Measurements from ENCODE around the gene SAMD8.
"Not testable (repeated sequence)": the region's sequence is repeated elsewhere in the genome, so short reads cannot be mapped to it uniquely, and the experiment has no call there.

Gene SAMD8

DNA sequence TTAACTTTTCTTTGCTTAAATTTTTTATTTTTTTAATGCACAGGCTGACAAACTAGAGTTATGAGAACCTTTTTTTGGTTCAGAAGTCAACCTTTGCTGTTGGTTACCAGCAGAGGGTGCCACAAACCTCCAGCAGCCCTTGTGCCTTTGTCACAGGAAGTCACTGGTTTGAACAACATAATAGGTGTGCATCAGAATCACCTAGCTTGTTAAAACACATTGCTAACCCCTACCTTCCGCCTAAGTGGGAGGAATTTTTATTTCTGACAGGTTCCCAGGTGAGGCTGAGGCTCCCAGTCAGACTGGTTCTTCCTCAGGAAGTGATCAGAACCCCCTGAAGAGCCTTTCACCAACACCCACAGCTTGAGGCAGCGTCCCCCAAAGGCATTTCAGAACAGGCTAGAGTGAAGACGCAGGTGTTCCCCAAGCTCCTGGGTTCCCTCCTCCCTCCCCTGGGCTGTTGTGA, 76.5 kb downstream of the SAMD8 start:
- DNase-seq (ENCODE audit: low read depth in 1 of 2, low spot score in 1 of 2): peak; percentile 79 to 86
- TF ChIP-seq JUND (IDR thresholded peaks at IDR 0.05; ENCODE audit: low read depth): no peak
- in situ Hi-C loops (cut with HindIII; ENCODE audit: low pct_unique_long_range_greater_than_20kb, low sequenced_read_pairs): no loop called here

DNA sequence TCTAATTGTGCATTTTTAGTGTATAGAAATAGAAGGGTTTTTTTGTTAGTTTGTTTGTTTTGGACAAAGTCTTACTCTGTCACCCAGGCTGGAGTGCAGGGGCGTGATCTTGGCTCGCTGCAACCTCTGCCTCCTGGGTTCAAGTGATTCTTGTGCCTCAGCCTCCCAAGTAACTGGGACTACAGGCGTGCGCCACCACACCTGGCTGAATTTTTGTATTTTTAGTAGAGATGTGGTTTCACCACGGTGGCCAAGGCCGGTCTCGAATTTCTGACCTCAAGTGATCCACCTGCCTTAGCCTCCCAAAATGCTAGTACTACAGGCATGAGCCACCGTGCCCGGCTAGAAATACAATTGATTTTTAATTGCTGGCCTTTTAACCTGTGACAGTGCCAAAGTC, 77.1 kb downstream of the SAMD8 start:
- DNase-seq (ENCODE audit: low read depth in 1 of 2, low spot score in 1 of 2); in situ Hi-C loops (cut with HindIII; ENCODE audit: low pct_unique_long_range_greater_than_20kb, low sequenced_read_pairs): not testable (repeated sequence)

DNA sequence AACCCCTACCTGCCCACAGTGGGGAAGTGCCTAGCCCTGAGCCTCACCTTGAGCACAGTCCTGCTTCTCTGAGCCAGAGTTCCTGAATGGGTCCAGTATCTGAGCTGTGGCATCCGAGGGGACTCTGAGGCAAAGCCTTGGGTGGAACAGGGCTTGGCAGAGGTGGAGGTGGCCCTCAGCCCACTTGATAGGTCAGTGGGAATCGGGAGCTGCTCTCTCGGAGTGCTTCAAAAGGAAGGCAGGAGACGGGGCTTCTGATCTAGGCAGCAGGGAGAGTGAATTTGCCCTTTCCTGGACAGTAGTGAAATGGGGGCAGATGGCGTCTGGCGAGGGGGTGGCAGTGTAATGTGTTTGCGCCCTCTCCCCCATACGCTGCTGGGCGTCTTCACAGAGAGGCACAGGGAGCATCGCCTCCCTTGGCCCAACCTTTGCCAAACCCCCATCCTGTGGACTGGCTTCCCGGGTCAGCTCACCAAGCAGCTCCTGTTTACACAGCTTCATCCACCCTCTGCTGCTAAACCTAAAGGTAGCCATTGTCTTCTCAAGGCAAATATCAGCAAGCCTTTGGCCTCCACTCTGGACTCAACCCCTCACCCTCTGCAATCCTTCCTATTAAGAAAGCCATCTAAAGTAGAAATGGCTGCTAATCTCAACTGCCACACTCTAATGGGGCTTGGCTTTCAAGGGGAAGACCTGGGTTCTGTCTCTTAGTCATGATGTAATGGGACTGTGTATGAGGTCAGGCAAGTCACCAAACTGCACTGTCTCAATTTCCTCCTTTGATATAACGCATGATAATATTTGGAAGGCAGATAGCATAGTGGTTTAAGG, 78.0 kb downstream of the SAMD8 start:
- TF ChIP-seq JUND (IDR thresholded peaks at IDR 0.05; ENCODE audit: low read depth): no peak
- no peak for DNase-seq (ENCODE audit: low read depth in 1 of 2, low spot score in 1 of 2)
- in situ Hi-C loops (cut with HindIII; ENCODE audit: low pct_unique_long_range_greater_than_20kb, low sequenced_read_pairs): no loop called here

DNA sequence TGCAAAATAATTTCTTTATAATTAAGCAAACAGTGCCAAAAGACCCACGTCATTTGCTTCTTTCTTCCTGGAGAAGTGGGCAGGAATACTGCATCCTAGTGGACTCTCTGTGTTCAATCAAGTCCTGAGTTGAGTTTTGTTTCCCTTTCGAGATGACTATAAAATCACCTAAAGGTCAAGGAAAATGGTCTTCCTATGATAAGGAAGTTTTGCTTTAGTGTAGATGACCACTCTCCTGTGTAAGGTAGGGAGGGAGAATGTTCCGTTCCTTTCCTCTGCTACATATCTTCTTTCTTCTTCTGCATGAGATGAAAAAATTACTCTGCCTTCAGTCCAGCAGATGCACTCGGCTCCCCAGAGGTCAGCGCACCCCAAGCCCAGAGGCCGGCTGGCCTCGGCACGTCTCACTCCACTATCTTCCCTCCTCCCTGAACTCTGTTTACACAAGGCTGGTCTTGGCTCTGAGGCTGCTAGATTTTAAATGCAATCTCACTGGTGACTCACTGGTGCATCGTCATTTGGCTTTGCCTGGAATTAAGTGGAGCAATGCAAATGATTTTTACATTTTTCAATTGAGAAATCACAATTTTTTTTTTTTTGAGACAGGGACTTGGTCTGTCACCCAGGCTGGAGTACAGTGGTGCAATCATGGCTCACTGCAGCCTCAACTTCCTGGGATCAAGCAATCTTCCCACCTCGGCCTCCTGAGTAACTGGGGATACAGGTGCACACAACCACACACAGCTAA, 80.5 kb downstream of the SAMD8 start:
- in situ Hi-C loops (cut with HindIII; ENCODE audit: low pct_unique_long_range_greater_than_20kb, low sequenced_read_pairs): no loop called here
- DNase-seq (ENCODE audit: low read depth in 1 of 2, low spot score in 1 of 2): no peak
- no peak for TF ChIP-seq JUND (IDR thresholded peaks at IDR 0.05; ENCODE audit: low read depth)

DNA sequence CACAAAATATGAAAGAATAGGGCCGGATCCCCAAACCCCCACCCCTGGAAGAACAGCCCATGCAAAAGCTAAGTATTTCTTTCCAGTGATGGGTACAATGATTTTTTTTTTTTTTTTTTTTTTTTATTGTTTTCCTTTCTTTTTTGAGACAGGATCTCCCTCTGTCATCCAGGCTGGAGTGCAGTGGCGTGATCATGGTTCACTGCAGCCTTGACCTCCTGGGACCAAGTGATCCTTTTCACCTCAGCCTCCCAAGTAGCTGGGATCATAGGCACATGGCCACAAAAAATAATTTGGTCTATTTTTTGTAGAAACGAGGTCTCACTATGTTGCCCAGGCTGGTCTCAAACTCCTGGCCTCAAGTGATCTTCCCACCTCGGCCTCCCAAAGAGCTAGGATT, 83.2 kb downstream of the SAMD8 start:
- in situ Hi-C loops (cut with HindIII; ENCODE audit: low pct_unique_long_range_greater_than_20kb, low sequenced_read_pairs); DNase-seq (ENCODE audit: low read depth in 1 of 2, low spot score in 1 of 2): not testable (repeated sequence)

DNA sequence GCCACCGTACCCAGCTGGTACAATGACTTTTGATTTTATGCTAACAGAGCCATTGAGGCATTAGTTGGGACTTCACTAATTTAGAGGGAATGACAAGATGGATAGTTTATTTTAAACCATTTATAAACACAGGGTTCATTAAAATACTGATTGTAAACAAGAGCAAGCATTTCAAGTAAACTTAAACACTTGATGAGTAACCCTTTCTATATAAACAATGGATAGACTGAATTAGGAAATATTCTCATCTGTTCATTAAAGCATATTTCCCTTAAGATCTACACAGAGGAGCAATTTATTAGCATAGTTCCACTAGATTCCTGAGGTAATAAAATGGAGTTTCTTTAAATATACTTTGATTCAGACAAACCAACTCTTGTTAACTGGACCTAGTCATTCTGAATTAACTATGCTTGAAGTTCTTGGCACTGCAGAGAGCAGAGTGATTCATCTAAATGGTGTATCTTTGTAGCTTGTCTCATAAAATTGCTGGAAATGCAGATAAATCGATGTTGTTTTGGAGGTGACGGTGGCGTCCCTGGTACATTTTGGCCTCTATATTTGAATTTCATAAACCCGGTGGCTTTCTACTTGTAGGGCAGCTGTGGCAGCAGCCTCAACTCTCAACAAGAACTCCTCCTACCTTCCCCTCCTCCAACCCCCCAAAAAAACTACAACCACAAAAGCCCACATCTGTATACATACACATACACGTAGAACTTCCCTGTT, 83.7 kb downstream of the SAMD8 start:
- in situ Hi-C loops (cut with HindIII; ENCODE audit: low pct_unique_long_range_greater_than_20kb, low sequenced_read_pairs): no loop called here
- DNase-seq (ENCODE audit: low read depth in 1 of 2, low spot score in 1 of 2): no peak
- TF ChIP-seq JUND (IDR thresholded peaks at IDR 0.05; ENCODE audit: low read depth): no peak

DNA sequence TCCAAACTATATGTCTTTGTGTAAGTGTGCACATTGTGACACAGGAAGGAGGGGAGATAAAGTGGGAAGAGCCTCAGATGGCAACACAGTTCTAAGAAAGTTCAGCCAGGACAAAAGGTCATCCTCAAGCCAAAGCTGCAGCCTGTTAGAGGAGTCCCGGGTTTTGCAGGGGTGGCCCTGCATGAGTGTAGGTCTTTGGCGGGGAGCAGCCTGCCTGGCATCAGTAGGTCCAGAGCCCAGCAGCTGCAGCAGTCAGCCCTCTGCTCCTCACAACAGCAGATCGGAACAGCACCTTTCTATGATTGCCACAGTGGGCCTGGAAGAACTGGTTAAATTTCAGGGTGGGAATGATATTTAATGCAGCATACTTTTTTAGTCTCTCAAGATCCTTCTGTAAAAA, 85.6 kb downstream of the SAMD8 start:
- in situ Hi-C loops (cut with HindIII; ENCODE audit: low pct_unique_long_range_greater_than_20kb, low sequenced_read_pairs): no loop called here
- DNase-seq (ENCODE audit: low read depth in 1 of 2, low spot score in 1 of 2): no peak
- no peak for TF ChIP-seq JUND (IDR thresholded peaks at IDR 0.05; ENCODE audit: low read depth)

DNA sequence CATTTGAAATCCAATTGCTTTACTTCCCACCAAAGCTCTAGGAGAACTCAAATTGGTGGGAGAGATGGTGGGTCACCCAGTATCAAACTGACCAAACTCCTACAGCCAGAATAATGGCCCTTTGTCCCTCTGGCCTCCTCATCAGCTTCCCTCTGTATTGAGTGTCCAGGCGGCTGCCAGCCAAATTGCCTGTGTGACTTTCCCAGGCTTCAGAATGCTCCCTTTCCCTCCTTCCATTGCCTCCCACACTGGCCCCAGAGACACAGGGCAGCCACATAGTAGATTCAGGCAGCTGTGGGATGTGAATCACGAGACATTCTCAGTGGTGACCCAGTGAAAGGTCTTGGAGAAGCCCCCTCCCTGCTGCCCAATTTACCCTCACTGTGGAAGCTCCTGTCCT, 86.5 kb downstream of the SAMD8 start:
- DNase-seq (ENCODE audit: low read depth in 1 of 2, low spot score in 1 of 2): no peak
- no peak for TF ChIP-seq JUND (IDR thresholded peaks at IDR 0.05; ENCODE audit: low read depth)
- in situ Hi-C loops (cut with HindIII; ENCODE audit: low pct_unique_long_range_greater_than_20kb, low sequenced_read_pairs): no loop called here

DNA sequence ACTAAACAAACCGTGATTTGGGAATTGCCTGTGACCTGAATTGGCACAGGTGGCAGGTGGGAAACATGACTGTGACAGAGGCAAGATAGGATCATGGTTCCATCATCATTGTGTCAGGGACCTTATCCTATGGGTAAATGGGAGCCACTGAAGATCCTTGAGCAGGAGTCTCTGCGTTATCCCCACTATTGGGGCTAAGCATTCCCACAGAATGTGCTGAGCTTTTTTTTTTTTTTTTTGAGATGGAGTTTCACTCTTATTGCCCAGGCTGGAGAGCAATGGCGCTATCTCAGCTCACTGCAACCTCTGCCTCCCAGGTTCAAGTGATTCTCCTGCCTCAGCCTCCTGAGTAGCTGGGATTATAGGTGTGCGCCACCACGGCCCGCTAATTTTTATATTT, 88.5 kb downstream of the SAMD8 start:
- in situ Hi-C loops (cut with HindIII; ENCODE audit: low pct_unique_long_range_greater_than_20kb, low sequenced_read_pairs); DNase-seq (ENCODE audit: low read depth in 1 of 2, low spot score in 1 of 2): not testable (repeated sequence)

DNA sequence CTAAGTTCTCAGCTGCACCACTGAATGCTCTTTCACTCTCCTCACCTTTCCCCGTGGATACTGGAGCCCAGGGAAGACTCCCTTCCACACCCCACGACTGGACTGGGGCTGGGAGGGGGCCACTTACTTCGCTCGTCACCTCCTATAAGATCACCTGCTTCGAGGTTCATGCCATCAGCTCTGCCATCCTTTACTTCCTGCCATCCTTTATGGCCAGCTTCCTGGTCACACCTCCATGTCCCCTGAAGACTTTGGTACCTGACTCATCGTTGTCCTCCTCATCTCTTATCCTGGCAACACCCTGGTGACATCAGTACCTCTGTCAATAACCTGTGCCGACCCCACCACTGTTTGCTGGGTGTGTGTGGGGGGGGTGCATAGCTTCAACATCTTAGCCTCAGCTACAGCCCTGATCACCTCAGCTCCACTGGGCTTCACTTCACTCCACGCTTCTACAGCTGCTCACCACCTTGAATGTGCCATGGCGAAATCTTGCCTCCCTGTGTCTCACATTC, 90.4 kb downstream of the SAMD8 start:
- DNase-seq (ENCODE audit: low read depth in 1 of 2, low spot score in 1 of 2): no peak
- no peak for TF ChIP-seq JUND (IDR thresholded peaks at IDR 0.05; ENCODE audit: low read depth)
- in situ Hi-C loops (cut with HindIII; ENCODE audit: low pct_unique_long_range_greater_than_20kb, low sequenced_read_pairs): no loop called here

DNA sequence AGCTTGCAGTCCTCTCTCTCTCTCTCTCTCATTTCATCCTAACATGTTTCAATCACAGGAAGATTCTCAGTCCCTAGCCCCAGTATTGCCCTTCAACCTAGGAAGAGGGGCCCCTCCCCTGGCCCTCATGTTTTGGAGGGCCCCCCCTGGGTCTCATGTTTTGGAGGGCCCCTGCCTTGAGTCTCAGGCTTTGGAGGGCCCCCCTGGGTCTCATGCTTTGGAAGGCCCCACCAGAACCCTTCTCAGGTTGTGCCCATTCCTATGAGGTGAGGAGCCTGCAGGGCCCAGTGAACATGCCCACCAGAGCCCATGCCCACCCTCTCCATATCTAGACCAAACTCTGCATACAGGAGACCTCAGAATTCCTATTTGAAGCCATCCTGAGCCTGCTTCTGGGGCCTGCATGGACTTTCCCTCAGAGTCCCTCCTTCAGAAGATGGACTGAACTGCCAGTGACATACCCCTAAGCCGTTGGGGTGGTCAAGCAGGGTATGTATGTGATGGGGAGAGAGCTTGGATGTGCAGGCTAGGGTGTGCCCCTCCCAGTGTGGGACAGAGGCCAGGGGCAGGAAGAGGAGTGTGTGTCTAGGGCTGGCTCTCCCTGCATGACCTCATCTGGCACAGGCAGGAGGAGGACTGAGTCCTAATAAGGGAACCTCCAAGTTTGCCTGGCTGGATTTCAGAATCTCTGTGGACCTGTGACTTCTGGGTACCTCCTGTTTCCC, 91.0 kb downstream of the SAMD8 start:
- in situ Hi-C loops (cut with HindIII; ENCODE audit: low pct_unique_long_range_greater_than_20kb, low sequenced_read_pairs): no loop called here
- no peak for DNase-seq (ENCODE audit: low read depth in 1 of 2, low spot score in 1 of 2)
- no peak for TF ChIP-seq JUND (IDR thresholded peaks at IDR 0.05; ENCODE audit: low read depth)

DNA sequence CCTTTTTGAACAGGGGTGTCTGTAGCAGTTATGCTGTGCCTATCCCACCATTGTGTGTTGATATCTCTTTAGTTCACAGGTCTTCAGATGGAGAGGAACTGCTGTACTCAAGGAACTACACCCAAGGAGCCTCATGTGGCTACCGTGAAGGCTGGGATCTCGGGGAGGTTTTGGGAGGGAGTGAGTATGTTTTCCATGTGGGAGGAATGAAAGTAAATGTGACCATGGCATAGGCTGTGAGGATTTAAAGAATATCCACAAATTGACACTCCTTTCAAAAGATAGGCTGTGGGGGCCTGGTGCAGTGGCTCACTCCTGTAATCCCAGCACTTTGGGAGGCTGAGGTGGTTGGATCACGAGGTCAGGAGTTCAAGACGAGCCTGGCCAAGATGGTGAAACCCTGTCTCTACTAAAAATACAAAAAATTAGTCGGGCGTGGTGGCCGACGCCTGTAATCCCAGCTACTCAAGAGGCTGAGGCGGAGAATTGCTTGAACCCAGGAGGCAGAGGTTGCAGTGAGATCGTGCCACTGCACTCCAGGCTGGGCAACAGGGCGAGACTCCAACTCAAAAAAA, 91.7 kb downstream of the SAMD8 start:
- in situ Hi-C loops (cut with HindIII; ENCODE audit: low pct_unique_long_range_greater_than_20kb, low sequenced_read_pairs); DNase-seq (ENCODE audit: low read depth in 1 of 2, low spot score in 1 of 2): not testable (repeated sequence)
